ENCODE measurements around the gene ATF7IP2.

Gene ATF7IP2

DNA sequence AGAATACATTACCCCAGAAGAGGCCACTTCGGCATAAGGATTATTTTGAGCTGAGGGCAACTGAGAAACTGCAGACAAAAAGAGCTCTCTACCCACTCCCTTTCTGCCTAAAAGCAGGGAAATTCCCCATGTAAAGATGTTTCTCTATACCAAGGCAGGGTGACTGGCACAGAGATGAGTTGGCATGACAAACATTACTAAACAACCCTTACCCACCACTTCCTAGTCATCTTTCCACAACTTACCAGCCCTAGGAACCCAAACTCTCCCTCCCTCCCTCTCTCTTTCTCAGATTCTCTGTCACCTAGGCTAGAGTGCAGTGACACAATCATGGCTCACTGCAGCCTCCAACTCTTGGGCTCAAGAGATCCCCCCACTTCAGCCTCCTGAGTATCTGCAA, 126.0 kb downstream of the ATF7IP2 start:
- DNase-seq (ENCODE audit: low spot score): no peak

DNA sequence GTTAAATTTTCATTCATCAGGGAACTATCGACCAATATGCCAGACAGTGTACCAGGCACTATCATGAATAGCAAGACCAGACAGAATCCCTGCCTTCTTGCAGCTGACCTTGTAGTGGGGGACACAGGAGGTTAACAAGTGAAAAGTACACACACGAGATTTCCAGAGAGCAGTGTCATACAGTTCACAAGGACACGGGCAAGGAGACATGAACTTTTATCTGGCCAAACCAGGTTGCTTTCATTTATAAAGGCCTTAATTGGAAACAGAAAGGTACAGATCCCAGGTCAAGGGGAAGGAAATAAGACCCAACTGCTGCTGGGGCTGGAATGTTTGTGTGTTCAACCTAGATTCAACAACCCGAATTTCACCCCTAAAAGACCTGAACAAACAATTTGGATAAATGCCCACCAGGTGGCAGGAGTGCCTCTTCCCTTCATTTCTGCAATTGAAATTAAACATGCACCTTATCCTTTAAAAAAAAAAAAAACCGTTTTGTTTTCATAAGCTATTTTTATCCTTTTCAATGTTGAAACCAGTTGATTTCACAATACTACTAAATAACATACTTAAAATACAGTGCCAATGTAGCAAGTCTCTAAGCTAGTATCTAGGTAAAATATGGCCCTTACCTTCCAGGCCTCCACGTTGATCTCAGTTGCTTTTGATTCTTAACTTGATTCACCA, 128.7 kb downstream of the ATF7IP2 start:
- no peak for DNase-seq (ENCODE audit: low spot score)

DNA sequence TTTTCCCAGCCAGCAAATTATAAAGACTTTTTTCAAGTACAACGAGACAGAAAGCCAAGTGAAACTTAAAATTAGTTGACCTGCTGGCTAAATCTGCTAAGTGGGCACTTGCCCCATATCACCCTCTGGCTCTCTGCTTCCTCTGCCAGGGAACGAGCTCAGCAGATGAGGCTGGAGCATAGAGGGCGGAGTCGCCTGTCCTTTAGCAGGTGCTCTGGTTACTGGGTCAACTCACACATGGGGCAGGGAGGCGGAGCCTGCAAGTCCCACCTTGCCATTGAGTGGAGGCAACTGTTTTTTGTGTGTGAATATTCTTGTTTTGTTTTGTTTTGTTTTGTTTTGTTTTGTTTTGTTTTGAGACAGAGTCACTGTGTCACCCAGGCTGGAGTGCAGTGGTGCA, 132.0 kb downstream of the ATF7IP2 start:
- DNase-seq (ENCODE audit: low spot score): no peak

DNA sequence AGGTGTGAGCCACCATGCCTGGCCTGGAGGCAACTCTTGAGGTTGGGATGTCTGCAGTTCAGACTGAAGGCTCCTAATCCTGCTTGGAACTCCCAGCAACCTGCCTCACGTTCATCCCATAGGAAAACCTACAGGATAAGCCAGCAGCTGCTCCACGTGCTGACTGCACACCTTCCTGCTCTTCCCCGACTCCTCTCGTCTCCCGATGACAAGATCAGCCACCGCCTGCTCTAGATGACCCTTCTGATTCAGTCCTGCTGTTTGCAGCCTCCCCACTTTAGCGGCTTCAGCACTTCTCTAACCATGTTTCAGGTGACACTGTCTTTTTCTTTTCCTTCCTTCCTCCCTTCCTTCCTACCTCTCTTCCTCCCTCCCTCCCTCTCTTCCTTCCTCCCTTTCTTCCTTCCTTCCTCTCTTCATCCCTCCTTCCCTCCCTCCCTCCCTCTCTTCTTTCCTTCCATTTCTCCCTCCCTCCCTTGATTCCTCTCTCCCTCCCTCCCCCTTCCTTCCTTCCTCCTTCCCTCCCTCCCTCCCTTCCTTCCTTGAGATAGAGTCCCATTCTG, 132.7 kb downstream of the ATF7IP2 start:
- DNase-seq (ENCODE audit: low spot score): no peak

DNA sequence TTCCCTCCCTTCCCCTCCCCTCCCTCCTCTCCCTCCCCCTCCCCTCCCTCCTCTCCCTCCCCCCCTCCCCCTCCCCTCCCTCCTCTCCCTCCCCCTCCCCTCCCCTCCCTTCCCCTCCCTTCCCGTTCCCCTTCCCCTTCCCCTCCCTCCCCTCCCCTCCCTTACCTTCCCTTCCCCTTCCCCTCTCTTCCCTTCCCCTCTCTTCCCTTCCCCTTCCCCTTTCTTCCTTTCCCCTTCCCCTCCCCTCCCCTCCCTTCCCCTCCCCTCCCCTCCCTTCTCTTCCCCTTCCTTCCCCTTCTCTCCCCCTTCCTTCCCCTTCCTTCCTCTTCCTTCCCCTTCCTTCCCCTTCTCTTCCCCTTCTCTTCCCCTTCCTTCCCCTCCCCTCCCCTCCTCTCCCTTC, 133.4 kb downstream of the ATF7IP2 start:
- DNase-seq (ENCODE audit: low spot score): no peak

DNA sequence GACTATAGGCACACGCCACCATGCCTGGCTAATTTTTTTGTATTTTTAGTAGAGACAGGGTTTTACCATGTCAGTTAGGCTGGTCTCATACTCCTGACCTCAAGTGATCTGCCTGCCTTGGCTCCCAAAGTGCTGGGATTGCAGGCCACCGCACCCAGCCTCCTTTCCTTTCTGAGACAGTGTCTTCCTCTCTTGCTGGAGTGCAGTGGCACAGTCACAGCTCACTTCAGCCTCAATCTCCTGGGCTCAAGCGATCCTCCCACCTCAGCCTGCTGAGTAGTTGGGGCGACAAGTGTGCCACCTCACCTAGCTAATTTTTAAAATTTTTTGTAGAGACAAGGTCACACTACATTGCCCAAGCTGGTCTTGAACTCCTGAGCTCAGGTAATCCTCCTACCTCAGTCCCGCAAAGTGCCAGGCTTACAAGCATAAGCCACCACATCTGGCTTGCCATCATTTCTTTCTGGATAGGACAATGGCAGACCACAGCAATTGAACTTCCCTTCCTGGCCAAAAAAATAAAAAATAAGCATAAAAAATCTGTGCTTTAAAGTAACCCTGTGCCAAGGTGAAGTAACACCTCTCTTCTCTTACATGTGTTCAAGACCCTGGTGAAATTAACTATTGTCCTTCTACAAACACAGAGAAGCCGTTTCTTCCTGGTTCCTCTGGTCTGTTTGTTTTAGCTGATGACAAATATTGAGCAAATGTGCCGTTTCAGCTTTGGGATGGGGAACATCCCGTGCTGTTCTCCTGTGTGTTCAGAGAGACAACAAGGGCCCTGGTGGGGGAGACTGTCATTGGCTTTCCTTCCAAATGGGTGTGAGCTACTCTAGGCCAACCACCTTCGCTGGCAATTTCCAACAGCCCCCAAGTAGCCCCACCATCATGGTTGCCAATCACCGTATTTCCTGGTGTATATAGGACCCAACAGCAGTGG, 134.3 kb downstream of the ATF7IP2 start:
- DNase-seq (ENCODE audit: low spot score): no peak

DNA sequence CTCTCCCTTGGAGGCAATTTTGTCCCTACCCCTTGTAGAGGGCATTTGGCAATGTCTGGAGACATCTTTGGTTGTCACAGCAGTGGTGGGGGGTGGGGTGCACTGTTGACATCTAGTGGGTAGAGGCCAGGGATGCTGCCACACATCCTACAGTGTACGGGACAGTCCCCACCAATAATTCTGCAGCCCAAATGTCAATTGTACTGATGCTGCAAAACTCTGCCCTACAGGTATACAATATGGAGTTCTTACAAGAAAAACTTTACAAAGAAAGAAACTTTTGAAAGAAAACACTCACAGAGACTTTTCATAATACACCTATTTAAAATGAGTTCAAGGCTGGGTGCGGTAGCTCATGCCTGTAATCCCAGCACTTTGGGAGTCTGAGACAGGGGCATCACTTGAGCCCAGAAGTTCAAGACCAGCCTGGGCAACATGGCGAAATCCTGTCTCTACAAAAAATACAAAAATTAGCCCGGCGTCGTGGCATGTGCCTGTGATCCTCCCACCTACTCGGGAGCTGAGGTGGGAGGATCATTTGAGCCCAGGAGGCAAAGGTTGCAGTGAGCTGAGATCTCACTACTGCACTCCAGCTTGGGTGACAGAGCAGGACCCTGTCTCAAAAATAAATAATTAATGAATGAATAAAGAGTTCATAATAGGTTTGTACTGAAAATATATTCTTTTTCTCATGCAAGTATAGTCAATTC, 135.2 kb downstream of the ATF7IP2 start:
- DNase-seq (ENCODE audit: low spot score): no peak

DNA sequence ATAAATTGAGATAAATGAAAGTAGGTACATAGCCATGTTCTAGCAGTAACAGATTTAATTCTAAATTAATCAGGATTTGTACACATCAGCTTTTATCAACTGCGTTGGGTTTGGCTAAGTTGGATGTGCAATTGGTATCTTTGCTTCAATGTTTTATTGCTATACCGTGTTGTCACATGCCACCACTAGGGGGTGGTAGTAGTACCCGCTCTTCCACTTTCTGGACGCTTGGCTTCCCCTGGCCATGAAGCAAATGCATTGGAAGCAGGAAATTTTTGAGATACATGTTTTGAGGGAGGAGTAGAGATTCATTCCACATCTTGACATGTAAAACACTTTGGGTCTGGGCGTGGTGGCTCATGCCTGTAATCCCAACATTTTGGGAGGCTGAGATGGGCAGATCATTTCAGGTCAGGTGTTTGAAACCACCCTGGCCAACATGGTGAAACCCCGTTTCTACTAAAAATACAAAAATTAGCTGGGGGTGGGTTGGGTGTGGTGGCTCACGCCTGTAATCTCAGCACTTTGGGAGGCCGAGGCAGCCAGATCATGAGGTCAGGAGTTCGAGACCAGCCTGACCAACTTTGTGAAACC, 135.9 kb downstream of the ATF7IP2 start:
- DNase-seq (ENCODE audit: low spot score): no peak

DNA sequence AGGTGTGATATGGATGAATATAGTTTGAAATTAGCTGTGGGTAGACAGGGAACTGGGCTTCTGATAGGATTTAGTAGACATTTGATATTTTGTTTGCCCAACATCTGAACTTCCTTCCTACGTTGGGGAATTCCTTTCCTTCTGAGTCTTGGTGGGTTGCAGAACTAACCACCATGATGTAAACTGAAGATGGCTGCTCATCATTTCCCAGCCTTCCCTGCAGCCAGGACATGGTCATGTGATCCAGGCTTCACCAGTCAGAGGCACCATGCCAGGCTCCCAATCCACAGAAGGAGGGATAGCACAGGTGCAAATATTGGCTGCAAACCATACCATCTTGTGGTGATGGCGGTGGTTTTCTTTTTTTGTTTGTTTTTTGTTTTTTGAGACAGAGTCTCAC, 137.1 kb downstream of the ATF7IP2 start:
- no peak for DNase-seq (ENCODE audit: low spot score)

DNA sequence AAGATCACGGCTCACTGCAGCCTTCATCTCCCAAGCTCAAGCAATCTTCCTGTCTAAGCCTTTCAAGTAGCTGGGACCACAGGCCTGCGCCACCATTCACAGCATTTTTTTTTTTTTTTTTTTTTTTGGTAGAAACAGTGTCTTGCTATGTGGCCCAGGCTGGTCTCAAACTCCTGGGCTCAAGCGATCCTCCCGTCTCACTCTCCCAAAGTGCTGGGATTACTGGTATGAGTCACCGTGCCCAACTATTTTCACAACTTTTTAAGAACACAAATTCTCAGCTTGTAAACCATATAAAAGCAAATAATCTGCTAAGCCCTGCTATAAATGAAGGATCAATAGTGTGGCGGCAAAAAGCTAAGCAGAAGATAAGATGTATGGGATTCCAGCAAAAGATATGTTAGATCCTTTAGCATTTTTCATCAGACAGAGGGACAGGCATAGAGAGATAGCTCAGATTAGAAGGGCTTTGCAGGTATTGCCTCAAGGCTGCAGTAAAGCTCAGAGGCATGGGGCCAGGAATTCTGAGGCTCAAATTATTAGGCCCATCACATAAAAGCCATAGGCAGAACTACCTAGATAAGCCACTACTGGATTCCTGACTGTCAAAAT, 139.5 kb downstream of the ATF7IP2 start:
- no peak for DNase-seq (ENCODE audit: low spot score)

DNA sequence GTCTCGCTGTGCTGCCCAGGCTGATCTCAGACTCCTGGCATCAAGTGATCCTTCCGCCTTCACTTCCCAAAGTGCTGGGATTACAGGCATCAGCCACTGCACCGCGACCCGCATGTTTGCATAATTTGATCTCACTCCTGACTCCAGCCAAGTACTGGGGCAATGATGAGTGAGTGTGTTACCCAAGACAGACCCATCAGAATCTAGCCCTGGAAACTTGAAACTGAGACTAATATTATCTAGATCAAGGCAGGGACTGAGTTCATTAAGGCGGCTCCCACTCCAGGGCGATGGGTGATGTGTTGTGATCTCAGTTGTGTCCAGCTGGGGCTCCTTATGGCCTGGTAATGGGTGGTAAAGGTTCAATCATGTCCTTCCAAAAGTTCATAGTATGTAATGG, 141.1 kb downstream of the ATF7IP2 start:
- no peak for DNase-seq (ENCODE audit: low spot score)

DNA sequence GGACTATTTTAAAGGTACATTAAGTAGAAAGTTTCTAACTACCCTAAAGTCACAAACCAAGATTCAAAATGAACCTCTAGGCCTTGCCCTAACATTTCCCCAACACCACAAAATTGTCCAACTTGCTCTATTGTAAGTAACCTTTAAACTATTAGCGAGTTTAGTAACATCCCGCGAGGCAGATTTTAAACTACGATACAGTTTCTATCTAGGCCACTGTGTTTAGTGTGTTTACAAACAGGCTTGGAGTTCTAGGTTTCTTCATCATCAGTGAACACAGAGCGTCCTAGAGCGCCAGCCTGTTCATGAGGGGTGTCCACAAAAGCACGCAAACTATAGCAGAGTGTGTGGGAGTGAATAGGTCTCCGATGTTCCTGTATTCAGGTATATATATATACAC, 142.8 kb downstream of the ATF7IP2 start:
- DNase-seq (ENCODE audit: low spot score): no peak

DNA sequence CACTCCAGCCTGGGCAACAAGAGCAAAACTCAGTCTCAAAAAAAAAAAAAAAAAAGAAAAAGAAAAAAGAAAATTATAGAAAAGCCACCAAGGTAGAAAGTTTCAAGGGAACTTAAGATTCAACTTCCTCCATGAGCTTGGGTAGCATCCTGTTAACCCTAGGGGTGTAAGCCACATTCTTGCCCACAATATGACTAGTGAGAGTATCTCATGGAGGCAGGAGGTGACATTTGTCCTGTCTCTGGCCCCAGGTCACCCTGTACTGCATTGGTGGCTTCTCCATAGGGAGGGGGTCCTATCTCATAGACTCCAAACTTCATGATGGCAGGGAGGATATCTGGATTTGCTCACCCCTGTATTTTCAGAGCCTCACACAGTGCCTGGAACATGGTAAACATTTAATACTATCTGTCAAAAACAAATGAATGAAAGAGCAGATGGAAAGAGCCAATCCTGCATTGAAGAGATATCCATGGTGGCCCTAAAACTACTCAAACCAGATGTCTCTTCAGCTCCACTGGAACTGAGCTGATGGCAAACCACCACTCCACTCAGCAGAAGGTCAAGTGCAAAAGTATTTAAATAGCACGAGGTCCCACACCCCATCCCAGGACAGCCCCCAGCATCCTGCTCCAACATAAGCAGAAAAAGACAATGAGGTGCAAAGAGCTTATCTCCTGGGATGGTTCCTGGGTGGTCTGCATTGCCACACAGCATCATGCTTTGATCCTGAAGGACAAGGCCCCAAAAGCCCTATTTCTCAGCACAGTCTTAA, 144.2 kb downstream of the ATF7IP2 start:
- no peak for DNase-seq (ENCODE audit: low spot score)

DNA sequence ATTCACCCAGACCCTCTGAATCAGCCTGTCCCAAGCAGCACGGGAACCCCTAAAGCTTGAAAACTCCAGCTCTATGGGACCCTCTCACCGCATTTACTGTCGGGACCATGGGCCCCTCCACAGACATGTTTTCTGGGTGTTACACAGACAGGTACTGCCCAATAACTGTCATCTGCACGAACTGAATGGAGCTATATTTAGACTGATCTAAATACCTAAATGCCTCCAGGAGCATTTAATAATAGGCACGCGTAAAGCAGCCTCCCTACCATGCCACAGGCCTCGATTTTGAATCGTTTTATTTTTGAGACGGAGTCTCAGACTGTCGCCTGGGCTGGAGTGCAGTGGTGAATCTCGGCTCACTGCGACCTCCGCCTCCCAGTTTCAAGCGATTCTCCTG, 144.8 kb downstream of the ATF7IP2 start:
- DNase-seq (ENCODE audit: low spot score): no peak

DNA sequence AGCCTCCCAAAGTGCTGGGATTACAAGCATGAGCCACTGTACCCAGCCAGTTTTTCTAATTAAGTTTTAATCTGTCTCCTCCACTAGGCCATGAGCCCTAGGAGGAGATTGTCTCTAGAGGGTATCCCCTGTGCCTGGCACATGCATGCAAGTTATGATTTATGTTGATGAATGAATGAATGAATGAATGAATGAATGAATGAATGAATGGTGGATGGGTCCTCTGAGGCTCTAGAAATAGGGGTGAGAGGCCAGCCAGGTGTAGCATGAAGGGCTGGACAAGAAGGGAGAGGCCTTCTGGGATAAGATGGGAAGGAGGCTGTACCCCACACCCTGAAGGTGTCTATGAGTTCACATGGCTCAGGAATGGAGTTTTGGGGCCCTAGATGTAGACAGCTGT, 145.7 kb downstream of the ATF7IP2 start:
- DNase-seq (ENCODE audit: low spot score): no peak
